Smooth muscle cell (in vitro differentiated cells): ENCODE measurements around the gene TBL3. TPM values are rescaled to one million over a fixed set of nuclear protein-coding genes. Genes with fewer than 3 reads are reported as not detected.

Experiments
- DNase-seq: peaks from one replicate; lab custom pipeline; 2025; ENCODE audit not compliant: unreplicated experiment; lab: John Stamatoyannopoulos, UW
- H2AFZ ChIP-seq: fragments of 200-600 bp; sonication (generic); 2 replicates; pipeline ENCODE4 v1.6.0; 2016; ENCODE audit warnings: antibody characterized with exemption, low read depth, mild to moderate bottlenecking
- H3F3A ChIP-seq: fragments of 200-600 bp; sonication (generic); 2 replicates; pipeline ENCODE4 v1.6.0; 2017; ENCODE audit warnings: antibody characterized with exemption, low read depth
- H3K27ac ChIP-seq: fragments of 200-600 bp; sonication (generic); 2 replicates; pipeline ENCODE4 v1.5.1; 2016; ENCODE audit warnings: low read depth, mild to moderate bottlenecking
- H3K27me3 ChIP-seq: fragments of 200-600 bp; sonication (generic); 2 replicates; pipeline ENCODE4 v1.6.1; 2016; ENCODE audit warnings: low read depth, mild to moderate bottlenecking
- H3K36me3 ChIP-seq: fragments of 200-600 bp; sonication (generic); 2 replicates; pipeline ENCODE4 v1.5.1; 2016; ENCODE audit warnings: low read depth
- H3K4me1 ChIP-seq: fragments of 200-600 bp; sonication (generic); 2 replicates; pipeline ENCODE4 v1.5.1; 2016; ENCODE audit warnings: low read depth
- H3K4me2 ChIP-seq: fragments of 200-600 bp; sonication (generic); 2 replicates; pipeline ENCODE4 v1.6.0; 2016; ENCODE audit warnings: mild to moderate bottlenecking
- H3K4me3 ChIP-seq: fragments of 200-600 bp; sonication (generic); 2 replicates; pipeline ENCODE4 v1.5.1; 2016; ENCODE audit warnings: mild to moderate bottlenecking
- H3K79me2 ChIP-seq: fragments of 200-600 bp; sonication (generic); 2 replicates; pipeline ENCODE4 v1.6.0; 2016; ENCODE audit warnings: low read depth, mild to moderate bottlenecking
- H3K9ac ChIP-seq: fragments of 200-600 bp; sonication (generic); 2 replicates; pipeline ENCODE4 v1.6.0; 2016; ENCODE audit warnings: low read depth
- H3K9me3 ChIP-seq: fragments of 200-600 bp; sonication (generic); replicated peaks from 2 replicates; pipeline ENCODE4 v1.5.1; 2016; ENCODE audit warnings: low read depth
- H4K20me1 ChIP-seq: fragments of 200-600 bp; sonication (generic); 2 replicates; pipeline ENCODE4 v1.6.0; 2016; ENCODE audit warnings: low read depth
- CTCF ChIP-seq: fragments of 200-600 bp; sonication (generic); IDR thresholded peaks from 2 replicates; pipeline ENCODE4 v1.5.1; 2017; ENCODE audit warnings: borderline replicate concordance, mild to moderate bottlenecking, antibody characterized with exemption; ENCODE audit not compliant: insufficient read depth, poor library complexity, severe bottlenecking
- WGBS: methylation state at CpG from one replicate; pipeline ENCODE4 v1.1.7; 2016; ENCODE audit warnings: low lambda C conversion rate; 5-methylcytosine and 5-hydroxymethylcytosine counted together
- polyA plus RNA-seq: library from polyadenylated mRNA; unstranded; fragments of >200 nt; fragmentation: Nextera tagmentation; extraction: Ambion mirVana; gene quantifications from 2 replicates; pipeline ENCODE4 v1.2.1, GENCODE V29; 2016
- total RNA-seq: library from RNA; depleted of rRNA; stranded (reverse); fragments of >200 nt; gene quantifications from 2 replicates; pipeline ENCODE4 v1.2.3, GENCODE V29; 2014

TBL3 gene
- total and polyA plus RNA-seq, 2 experiments from 2014 or later, result 28.5 to 81.7 TPM

GRCh38 chr16:1930338-1930720 lies 41.5 kb upstream of the TBL3 start:
- no peaks in the 10 kb centered on the region for H3K36me3 ChIP-seq
- WGBS, result 94% methylated on average over 6 of the region's 10 CpGs
- no peaks in the 10 kb centered on the region for H3K9me3 ChIP-seq
- no peaks in the 10 kb centered on the region for H3F3A ChIP-seq
- no peak for DNase-seq
- no peak overlapping the region for H3K9ac ChIP-seq
- H3K4me1 ChIP-seq, result peaks cover 5% of the 10 kb centered on the region
- no peak overlapping the region for H2AFZ ChIP-seq
- no peak overlapping the region for H3K4me3 ChIP-seq
- TF ChIP-seq CTCF, result no peak
- no peak overlapping the region for H3K27ac ChIP-seq
- no peaks in the 10 kb centered on the region for H3K79me2 ChIP-seq
- H4K20me1 ChIP-seq, result no peaks in the 10 kb centered on the region
- no peaks in the 10 kb centered on the region for H3K27me3 ChIP-seq
- H3K4me2 ChIP-seq, result no peak overlapping the region

GRCh38 chr16:1932050-1933028 lies 39.5 kb upstream of the TBL3 start:
- Histone ChIP-seq H3K79me2 (no peaks in the 10 kb centered on the region), H2AFZ (no peak overlapping the region), H3F3A (no peaks in the 10 kb centered on the region), H3K9me3 (no peaks in the 10 kb centered on the region), H3K4me2 (no peak overlapping the region), H4K20me1 (no peaks in the 10 kb centered on the region), H3K9ac (no peak overlapping the region), H3K27ac (no peak overlapping the region), H3K27me3 (no peaks in the 10 kb centered on the region), H3K36me3 (no peaks in the 10 kb centered on the region), H3K4me3 (no peak overlapping the region), H3K4me1 (peaks cover 5% of the 10 kb centered on the region)
- TF ChIP-seq CTCF, result no peak
- 79% methylated on average over 19 of the region's 19 CpGs for WGBS
- no peak for DNase-seq

- no peaks in the 10 kb centered on the region for H3K9me3 ChIP-seq
- H3K9ac ChIP-seq, result no peak overlapping the region
- no peak overlapping the region for H2AFZ ChIP-seq
- no peak overlapping the region for H3K27ac ChIP-seq
- H3F3A ChIP-seq, result no peaks in the 10 kb centered on the region
- H3K27me3 ChIP-seq, result no peaks in the 10 kb centered on the region
- H3K79me2 ChIP-seq, result no peaks in the 10 kb centered on the region
- H3K4me3 ChIP-seq, result no peak overlapping the region
- DNase-seq, result no peak
- no peak for TF ChIP-seq CTCF
- no peaks in the 10 kb centered on the region for H3K36me3 ChIP-seq
- whole genome bisulfite sequencing, result 83% methylated on average over 23 of the region's 23 CpGs
- H3K4me1 ChIP-seq, result peaks cover 5% of the 10 kb centered on the region
- no peak overlapping the region for H3K4me2 ChIP-seq
- no peaks in the 10 kb centered on the region for H4K20me1 ChIP-seq
These were observed 38.7 kb upstream of the TBL3 start for GRCh38 chr16:1933097-1933661.
